Fibroblast of lung (primary cell): ENCODE data around the gene TPM4.

Source experiments
- EZH2 ChIP-seq: IDR thresholded peaks from 2 replicates; pipeline ENCODE4 v1.5.1; 2012; ENCODE audit warnings: low read length, control low read depth, mild to moderate bottlenecking; ENCODE audit errors: missing control alignments
- TF ChIP-seq, protein P1 (sequence below), 2 donors: IDR thresholded peaks in 1 of 2; conservative IDR thresholded peaks in 1 of 2; 1 replicate in 1 of 2; 2 replicates in 1 of 2; pipeline ENCODE4 v1.5.1; 2011 to 2012; ENCODE audit warnings: low read length in 2 of 2, control low read depth in 1 of 2, inconsistent platforms in 1 of 2, low read depth in 1 of 2, mild to moderate bottlenecking in 1 of 2

DNA sequence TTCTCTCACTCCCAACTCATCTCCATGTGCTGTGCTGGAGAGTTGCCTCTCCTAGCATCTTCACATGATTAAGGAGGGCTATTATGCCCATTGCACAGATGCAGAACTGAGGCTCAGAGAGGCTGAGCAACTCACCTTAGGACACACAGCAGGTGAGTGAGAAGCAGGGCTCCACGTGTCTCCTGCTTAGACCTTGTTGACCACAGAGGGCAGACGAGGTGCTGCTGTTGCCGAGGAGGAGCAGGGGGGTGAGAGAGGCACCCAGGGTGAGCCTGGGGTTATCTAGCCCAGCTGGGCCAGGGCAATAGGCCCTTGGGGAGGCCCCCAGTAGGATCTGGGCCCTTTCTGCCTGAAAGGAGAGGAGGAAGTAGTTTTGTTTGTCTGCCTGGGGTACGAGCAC lies 64.7 kb downstream of the TPM4 start:
- TF ChIP-seq, protein P1, sequence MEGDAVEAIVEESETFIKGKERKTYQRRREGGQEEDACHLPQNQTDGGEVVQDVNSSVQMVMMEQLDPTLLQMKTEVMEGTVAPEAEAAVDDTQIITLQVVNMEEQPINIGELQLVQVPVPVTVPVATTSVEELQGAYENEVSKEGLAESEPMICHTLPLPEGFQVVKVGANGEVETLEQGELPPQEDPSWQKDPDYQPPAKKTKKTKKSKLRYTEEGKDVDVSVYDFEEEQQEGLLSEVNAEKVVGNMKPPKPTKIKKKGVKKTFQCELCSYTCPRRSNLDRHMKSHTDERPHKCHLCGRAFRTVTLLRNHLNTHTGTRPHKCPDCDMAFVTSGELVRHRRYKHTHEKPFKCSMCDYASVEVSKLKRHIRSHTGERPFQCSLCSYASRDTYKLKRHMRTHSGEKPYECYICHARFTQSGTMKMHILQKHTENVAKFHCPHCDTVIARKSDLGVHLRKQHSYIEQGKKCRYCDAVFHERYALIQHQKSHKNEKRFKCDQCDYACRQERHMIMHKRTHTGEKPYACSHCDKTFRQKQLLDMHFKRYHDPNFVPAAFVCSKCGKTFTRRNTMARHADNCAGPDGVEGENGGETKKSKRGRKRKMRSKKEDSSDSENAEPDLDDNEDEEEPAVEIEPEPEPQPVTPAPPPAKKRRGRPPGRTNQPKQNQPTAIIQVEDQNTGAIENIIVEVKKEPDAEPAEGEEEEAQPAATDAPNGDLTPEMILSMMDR (conservative IDR thresholded peaks at IDR 0.05 in 1 of 2, IDR thresholded peaks at IDR 0.05 in 1 of 2; ENCODE audit: low read depth in 1 of 2, low read length in 2 of 2) = no peak
- TF ChIP-seq EZH2 = no peak
